Measurements from ENCODE around the gene TULP1. TPM values are rescaled to one million over a fixed set of nuclear protein-coding genes. Genes with fewer than 3 reads are reported as not detected.
A peak's percentile ranks its signal among the peaks of the same experiment; 100 is the strongest.

TULP1 gene
- total RNA-seq, 1 donor from 2014 or later, result not detected

- no peak for DNase-seq (ENCODE audit: low read depth)
- Histone ChIP-seq H3K4me3 (ENCODE audit: low read depth, low read length) (no peak overlapping the region), H3K36me3 (ENCODE audit: control insufficient read depth, insufficient read depth, low read length) (no peaks in the 10 kb centered on the region), H3K27me3 (ENCODE audit: control insufficient read depth, insufficient read depth, low read length) (no peaks in the 10 kb centered on the region)
- TF ChIP-seq CTCF (IDR thresholded peaks at IDR 0.05; ENCODE audit: insufficient read depth, low read length, poor library complexity, severe bottlenecking), result no peak
These were observed 54.8 kb downstream of the TULP1 start for GRCh38 chr6:35457907-35458306.

- H3K4me3 ChIP-seq (ENCODE audit: low read depth, low read length), result no peak overlapping the region
- no peak for DNase-seq (ENCODE audit: low read depth)
- no peaks in the 10 kb centered on the region for H3K36me3 ChIP-seq (ENCODE audit: control insufficient read depth, insufficient read depth, low read length)
- no peak for TF ChIP-seq CTCF (IDR thresholded peaks at IDR 0.05; ENCODE audit: insufficient read depth, low read length, poor library complexity, severe bottlenecking)
- H3K27me3 ChIP-seq (ENCODE audit: control insufficient read depth, insufficient read depth, low read length), result no peaks in the 10 kb centered on the region
These were observed 58.1 kb downstream of the TULP1 start for GRCh38 chr6:35454391-35455110.

GRCh38 chr6:35453236-35453635 lies 59.5 kb downstream of the TULP1 start:
- no peak overlapping the region for H3K4me3 ChIP-seq (ENCODE audit: low read depth, low read length)
- no peaks in the 10 kb centered on the region for H3K36me3 ChIP-seq (ENCODE audit: control insufficient read depth, insufficient read depth, low read length)
- H3K27me3 ChIP-seq (ENCODE audit: control insufficient read depth, insufficient read depth, low read length), result no peaks in the 10 kb centered on the region
- no peak for TF ChIP-seq CTCF (IDR thresholded peaks at IDR 0.05; ENCODE audit: insufficient read depth, low read length, poor library complexity, severe bottlenecking)
- DNase-seq (ENCODE audit: low read depth), result no peak

- H3K4me3 ChIP-seq (ENCODE audit: low read depth, low read length), result peak within 1 kb of the TSS; percentile 68
- no peaks in the 10 kb centered on the region for H3K36me3 ChIP-seq (ENCODE audit: control insufficient read depth, insufficient read depth, low read length)
- no peaks in the 10 kb centered on the region for H3K27me3 ChIP-seq (ENCODE audit: control insufficient read depth, insufficient read depth, low read length)
- DNase-seq (ENCODE audit: low read depth), result peak; percentile 50
- no peak for TF ChIP-seq CTCF (IDR thresholded peaks at IDR 0.05; ENCODE audit: insufficient read depth, low read length, poor library complexity, severe bottlenecking)
These were observed 60.3 kb downstream of the TULP1 start, which contains the start of gene FANCE for GRCh38 chr6:35452183-35453090. Gene FANCE (plus strand): TSS chr6:35452338. CDS start chr6:35452546, 208 bp downstream.

GRCh38 chr6:35451354-35452182 lies 61.1 kb downstream of the TULP1 start:
- Histone ChIP-seq H3K27me3 (ENCODE audit: control insufficient read depth, insufficient read depth, low read length) (no peaks in the 10 kb centered on the region), H3K36me3 (ENCODE audit: control insufficient read depth, insufficient read depth, low read length) (no peaks in the 10 kb centered on the region), H3K4me3 (ENCODE audit: low read depth, low read length) (peak overlapping the region; percentile 68)
- TF ChIP-seq CTCF (IDR thresholded peaks at IDR 0.05; ENCODE audit: insufficient read depth, low read length, poor library complexity, severe bottlenecking), result no peak
- no peak for DNase-seq (ENCODE audit: low read depth)
